Limb (tissue), 2 donors: ENCODE measurements around the gene APOB.

ENCODE experiments used
- DNase-seq, 2 donors: peaks; one replicate each; pipeline ENCODE4 v3.0.0-alpha.2; 2016; ENCODE audit errors: extremely low spot score in 2 of 2

Gene APOB

DNA sequence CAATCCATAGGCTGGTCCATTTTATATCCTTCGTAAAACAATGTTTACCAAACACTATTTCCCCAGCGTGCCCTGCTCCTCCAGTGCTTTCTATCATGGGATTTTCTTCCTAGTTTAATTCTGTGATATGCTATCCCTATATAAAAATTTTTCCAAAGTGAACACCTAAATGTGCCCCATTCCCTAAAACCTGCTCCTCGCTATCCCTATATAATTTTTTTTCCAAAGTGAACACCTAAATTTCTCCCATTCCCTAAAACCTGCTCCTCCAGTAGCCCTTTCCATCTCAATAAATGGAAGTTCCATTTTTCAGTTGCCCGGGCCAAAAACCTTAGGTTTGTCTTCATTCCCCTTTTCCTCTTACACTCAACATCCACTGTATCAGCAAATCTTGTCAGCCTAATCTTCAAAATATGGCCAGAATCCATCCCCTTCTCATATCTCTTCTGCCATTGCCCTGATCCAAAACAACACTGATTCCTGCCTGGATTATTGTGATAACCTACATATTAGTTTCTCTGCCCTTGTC, 26.1 kb downstream of the APOB start:
- no peak for DNase-seq

DNA sequence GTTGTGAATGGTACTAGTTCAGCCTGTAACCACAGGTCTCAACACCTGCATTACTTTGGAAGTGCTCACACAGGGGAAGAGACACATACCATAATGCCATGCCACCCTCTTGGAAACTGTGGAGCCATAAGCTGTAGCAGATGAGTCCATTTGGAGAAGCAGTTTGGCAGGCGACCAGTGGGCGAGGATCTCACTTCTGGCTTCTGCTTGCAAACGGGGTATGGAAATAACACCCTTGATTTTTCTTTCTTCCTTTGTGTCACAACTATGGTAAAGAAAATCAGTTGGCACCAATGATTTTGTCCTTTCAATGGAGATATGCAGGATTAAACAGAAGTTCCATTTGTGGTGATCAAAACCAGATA, 28.6 kb downstream of the APOB start:
- no peak for DNase-seq

DNA sequence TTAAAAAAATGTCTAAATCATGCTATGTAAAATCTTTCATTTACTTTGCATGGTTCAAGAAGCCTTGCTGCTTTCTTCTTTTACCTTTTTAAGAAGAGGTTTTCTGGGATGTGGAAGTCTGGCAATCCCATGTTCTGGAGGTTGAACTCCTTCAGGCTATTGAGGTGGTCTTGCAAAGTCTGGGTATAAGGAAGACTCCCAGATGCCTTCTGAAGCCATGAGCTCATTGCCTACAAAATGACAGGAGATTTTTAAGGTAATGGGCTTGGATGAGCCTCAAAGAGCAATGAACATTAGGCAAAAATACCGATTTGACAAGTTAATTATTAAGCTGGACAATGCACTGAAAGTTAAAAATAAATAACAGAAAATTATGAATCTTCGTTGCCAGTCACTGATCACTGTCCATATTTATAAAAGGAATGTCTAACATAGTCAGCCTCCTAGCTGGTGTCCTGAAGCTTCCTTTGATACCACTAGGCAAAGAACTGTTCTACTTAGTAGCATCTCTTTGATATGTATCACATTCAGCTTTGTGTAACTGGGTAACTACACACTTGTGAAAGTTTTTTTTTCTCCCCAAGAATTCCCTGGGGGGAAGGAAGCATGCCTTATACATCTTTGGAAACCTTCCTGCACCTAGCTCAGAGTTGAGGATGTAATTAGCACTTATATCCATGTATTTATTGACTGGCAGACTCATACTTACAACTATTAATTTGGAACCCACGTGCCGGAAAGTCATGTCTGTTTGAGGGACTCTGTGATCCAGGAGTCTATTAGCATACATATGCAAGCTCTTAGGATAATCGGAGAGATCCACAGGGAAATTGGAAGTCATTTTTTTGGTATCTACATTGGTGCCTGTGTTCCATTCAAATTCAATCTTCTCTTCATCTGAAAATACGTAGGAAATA, 29.3 kb downstream of the APOB start:
- DNase-seq = no peak

DNA sequence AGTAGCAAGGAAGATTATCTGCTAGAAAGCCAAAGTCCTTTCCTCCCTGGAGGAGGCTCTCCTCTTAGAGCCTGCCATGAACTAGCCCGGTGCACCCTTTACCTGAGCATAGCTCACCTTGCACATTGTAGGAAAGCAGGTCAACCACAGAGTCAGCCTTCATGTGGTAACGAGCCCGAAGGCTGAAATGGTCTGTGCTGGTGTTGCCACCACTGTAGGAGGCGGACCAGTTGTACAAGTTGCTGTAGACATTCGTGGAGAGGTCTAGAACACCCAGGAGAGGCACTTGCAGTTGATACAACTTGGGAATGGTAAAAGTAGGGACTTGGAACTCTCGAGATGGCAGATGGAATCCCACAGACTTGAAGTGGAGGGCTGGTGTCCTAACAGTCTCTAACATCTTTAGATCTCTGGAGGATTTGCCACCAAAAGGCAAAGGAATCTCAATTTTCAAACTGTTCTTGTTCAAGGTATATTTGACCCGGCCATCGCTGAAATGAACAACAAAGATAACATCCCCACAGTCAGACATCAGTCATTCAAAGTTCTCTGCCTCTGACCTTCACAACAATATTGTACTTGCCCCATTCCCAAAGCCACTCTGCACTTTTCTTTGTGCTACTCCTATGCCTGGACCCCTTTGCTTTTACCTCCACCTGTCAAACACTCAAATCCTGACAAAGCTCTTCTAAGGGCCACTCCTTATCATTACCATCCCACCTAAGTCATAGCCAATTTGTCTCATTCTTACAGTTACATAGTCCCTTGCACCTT, 30.6 kb downstream of the APOB start:
- DNase-seq = no peak

DNA sequence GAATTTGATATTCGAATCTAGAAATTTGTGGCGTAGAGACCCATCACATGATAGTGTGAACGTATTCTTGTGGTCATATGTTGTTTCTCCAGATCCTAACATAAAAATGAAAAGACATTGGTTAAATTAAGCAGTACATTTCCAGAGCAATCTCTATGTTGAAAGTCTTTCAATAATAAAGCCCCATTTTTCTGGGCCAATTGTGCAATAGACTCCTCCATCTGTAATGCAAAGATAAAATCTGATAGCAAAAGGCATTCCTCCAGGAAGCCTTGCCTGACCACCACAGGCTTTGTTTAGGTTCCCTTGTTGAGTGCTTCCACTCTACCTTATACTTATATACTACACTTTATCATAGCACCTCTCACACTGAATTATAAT, 31.3 kb downstream of the APOB start:
- DNase-seq = no peak

DNA sequence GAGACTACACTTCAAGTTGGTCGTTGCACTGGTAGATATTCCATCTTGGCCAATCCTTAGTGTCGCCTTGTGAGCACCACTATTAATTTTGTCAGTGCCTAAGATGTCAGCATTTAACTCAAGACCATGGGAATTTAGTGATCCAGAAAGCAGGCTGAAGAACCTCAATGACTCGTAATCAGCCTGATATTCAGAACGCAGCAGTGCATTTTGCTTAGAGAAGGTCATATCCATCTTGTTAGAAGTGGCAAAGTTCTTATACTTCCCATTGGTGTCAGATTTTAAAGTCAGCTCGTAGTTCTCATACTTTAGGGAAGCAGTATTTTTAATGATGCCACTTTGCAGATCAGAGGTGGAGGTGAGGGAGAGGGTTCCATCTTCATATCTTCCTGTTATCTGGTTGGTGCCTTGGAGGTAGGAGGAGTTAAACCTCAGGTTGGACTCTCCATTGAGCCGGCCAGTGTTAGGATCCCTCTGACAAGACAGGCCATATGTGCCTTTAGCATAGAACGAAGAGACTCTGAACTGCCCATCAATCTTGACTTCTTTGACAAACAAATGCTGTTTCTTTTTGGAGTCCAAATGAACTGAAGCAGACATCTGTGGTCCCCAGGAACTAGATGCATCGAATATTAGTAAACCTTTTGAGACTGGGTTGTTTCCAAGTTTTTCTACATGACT, 31.9 kb downstream of the APOB start:
- DNase-seq = no peak

DNA sequence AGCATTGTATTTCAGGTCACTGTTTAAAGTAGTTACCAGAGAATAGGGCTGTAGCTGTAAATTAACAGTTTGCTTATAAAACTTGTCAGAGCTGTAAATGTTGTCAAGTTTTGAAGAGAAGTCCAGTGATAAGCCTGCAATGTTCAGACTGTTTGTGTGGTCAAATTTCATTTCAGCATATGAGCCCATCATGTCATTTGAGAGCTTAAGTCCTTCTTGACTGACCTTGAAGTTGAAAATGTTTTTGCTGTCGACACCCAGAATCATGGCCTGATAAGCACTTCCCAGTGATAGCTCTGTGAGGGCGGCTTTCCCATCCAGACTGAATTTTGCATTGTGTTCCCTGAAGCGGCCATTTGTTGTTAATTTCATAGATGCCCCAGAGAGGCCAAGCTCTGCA, 32.4 kb downstream of the APOB start:
- no peak for DNase-seq

DNA sequence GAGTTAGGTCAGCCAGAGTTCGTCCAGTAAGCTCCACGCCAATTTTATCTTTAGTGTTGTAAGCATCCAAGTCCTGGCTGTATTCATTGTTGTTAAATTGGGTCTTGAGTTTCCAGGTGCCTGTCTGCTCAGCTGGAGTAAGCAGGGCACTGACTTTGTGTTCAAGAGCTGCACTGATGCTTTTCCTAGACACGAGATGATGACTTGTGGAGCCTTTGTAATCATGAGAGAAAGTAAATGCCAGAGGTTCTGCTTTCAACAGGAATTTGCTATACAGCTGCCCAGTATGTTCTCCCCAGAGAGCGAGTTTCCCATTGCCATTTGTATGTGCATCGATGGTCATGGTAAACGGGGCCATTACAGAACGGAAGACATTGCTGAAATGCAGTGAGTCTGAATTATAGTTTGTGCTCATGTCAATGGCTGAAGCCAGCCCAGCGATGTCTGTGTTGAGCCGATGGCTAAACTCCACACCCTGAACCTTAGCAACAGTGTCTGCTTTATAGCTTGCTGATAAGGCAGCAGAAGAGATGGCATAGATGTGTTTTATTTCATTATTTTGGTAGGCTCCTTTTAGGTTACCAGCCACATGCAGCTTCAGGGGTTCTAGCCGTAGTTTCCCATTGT, 32.9 kb downstream of the APOB start:
- no peak for DNase-seq

DNA sequence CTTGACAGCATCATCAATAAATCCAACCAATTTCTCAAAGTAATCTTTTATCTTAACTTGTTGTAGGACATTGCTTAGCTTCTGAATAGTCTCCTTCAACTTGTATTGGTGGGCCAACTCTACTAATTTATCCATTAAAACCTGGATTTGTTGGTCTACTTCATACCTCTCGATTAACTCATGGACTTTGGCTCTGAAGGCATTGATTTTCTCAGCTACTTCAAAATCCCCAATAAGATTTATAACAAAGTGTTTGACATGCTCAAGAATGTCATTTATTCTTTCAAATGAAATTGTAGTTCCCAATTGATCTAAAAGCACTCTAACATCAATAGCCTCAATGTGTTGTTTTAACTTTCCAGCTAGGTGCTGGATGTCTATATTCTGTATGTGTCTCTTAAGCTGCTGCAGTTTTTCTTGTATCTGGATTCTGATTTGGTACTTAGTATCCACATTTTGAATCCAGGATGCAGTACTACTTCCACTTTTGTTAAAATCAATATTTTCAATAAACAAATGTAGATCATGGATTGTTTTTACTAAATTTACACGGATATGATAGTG, 34.1 kb downstream of the APOB start:
- no peak for DNase-seq

DNA sequence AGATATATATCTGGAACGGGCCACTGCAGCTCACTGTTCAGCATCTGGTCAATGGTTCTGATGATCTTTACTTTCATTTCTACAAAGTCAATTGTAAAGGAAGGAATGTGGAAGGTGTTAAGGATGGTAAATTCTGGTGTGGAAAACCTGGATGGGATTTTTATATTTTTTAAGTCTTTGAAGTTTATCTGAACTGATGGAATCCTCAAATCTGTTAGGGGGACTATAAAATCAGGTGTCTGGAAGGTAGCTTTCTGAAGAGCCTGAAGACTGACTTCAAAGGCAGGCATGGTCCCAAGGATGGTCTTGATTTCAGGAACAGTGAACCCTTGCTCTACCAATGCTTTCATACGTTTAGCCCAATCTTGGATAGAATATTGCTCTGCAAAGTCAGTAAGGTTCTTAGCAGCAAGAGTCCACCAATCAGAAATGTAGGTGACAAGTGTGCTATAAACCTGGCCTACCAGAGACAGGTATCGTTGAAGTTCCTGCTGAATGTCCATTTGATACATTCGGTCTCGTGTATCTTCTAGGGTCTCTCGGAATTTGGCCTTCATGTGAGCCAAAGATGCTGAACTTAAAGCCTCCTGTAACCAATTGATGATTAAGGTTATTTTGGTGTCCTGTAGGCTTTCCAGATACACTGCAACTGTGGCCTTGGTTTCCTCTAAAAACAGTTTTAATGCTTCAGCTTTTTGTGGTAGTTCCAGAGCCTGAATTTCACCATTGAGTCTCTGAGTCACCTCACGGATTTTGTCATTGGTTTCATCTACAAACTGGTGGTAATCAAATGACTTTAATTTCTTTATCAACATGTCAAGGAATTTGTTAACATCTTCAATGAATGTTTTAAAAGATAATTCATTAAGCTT, 34.8 kb downstream of the APOB start:
- no peak for DNase-seq

DNA sequence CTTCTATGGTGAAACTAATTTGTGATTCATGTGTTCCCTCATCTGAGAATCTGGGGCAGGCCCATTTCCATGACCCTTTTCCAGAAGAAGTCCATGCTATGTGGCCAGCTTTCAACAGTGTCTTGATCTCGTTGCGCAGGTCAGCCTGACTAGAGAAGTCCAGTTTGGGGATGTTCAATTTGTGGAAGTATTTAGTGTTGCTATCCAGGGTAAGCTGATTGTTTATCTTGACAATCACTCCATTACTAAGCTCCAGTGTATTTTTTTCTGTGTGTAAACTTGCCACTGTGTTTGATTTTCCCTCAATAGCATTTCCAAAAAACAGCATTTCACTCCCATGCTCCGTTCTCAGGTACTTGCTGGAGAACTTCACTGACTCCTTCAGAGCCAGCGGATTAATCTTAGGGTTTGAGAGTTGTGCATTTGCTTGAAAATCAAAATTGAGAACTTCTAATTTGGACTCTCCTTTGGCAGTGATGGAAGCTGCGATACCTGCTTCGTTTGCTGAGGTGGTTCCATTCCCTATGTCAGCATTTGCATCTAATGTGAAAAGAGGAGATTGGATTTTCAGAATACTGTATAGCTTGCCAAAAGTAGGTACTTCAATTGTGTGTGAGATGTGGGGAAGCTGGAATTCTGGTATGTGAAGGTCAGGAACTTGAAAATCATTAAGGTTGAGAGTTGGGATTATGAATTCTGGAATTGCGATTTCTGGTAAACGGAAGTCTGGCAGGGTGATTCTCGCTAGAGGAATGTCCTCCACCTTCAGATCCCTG, 35.7 kb downstream of the APOB start:
- no peak for DNase-seq

DNA sequence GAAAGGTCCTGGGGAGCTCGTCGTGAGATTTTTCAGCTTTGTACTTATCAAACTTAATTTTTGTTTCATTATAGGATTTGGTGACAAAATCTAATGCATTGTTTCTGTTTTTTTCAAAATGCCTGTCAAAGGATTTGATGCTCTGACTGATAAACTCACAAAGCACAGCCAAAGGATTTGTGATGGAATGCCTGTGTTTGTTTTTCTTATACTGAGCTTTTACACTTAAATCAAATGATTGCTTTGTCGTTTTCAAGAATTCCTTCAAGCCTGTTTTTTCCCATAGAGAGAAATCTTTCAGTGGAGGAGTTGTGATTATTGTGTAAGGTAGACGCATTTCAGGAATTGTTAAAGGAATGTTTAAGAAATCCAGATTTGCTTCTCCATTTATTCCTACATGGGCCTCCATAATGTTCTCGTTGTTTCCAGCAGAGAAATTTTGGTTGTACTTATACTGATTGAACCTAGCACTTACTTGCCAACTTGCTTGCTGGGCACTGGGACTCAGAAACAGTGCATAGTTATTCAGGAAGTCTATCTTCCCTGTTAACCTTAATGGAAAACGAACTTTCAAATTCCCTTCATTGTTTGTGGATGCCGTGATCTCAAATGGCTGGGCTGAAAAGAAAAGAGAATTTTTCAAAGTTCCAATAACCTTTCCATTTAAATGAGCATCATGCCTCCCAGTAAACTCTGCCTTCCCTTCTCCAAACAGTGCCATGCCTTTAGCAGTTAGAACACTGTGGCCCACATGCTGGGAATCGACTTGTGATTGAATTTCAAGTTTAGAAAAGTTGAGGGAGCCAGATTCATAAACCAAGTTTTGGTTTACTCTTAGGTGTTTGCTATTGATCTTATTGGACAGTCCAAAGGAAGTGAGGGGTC, 36.5 kb downstream of the APOB start:
- no peak for DNase-seq

DNA sequence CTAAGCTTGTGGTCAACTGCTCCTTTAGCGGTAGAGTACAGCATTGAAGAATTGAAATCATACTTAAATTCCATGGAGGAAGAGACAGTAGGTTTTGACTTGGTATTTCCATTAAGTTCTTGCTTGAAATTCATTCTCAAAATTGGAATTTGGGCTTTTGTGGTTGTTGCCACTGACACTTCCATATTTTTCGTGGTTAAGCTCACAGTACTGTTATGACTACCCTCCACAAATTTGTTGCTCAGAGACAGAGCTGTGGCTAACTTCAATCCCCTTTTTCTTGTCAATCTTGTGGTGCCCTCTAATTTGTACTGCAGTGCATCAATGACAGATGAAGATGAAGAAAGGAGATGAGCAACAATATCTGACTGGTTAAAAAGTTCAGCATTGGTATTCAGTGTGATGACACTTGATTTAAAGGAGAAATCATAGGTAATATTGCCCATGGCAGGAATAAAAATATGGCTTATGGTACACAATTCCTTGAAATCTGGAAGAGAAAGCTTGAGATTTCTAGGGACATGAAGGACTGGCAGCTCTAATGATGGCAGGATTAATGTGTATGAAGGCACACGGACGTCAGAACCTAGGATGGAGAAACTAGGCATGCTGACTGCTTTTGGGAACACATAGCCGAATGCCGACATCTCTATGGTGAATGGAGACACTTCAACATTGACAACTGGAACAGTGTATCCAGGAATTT, 37.3 kb downstream of the APOB start:
- DNase-seq = no peak

DNA sequence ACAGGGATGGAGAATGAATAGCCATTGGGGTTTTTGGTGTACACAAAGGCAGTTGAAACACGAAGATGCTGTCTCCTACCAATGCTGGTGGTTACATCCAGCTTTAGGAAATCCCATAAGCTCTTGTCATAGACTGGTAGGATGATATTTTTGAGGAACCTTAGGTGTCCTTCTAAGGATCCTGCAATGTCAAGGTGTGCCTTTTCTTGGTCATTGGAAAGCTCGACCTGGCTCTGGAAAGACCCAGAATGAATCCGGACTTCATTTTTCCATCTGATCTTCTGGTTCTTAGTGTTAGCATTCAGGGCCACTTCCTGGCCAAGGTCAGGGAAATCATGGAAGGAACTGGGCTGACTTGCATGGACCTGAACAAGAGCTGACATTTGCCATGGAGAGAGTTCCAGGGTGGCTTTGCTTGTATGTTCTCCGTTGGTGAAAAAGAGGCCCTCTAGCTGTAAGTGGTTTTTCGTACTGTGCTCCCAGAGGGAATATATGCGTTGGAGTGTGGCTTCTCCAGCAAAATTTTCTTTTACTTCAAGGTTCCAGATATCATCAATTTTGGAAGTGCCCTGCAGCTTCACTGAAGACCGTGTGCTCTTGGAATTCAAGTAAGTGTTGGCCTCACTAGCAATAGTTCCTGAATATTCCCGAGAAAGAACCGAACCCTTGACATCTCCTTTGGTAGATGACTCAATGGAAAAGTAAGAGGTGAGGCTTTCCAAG, 38.0 kb downstream of the APOB start:
- DNase-seq = no peak

DNA sequence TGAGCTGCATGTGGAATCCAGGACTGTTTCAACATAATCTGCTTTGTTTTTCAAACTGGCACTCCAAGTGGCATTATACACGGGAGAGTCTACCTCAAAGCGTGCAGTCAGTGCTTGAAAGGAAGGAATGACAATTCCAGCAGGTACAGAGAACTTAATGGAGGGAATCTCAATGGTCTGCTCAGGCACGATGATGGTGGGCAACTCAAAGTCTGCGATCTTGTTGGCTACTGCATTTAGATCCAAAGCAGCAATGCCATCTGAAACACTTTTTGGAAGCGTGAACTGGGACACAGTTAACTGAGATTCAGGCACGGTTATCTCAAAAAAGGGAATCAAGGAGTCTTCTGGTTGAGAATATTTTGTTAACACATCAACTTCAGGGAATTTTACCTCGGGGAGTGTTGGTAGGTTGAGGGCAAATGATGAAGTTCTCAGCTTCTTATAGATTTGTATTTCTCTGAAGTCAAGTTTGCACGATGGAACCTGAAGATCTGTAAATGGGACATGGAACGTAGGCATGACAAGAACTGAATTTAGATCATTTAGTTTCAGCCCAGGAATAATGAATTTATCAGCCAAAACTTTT, 38.7 kb downstream of the APOB start:
- no peak for DNase-seq

DNA sequence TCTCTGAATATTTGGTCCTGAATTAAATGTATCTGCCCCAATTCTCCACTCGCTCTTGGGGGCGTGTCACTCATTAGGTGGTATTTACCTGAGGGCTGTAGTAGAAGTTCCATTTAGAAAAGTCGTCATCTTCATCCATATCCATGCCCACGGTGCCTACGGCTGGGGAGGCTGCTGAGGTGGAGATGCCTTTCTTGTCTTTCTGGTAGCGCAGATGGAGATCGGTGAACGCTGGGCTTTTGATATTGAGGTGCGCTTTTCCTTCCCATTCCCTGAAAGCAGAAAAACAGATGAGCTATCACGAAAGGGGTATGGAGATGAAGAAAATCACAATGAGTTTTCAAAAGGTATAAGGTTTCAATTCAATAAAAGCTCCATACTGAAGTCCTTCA, 39.7 kb downstream of the APOB start:
- no peak for DNase-seq
